DND-41 (cell line): Measurements from ENCODE around the gene MGAM2.

Source experiments
- EZH2 ChIP-seq: IDR thresholded peaks from 3 replicates; pipeline ENCODE4 v1.6.1; 2012; ENCODE audit warnings: borderline replicate concordance, low read depth, mild to moderate bottlenecking, moderate library complexity, low read length, inconsistent platforms; ENCODE audit not compliant: severe bottlenecking
- TF ChIP-seq, protein P1 (sequence below): IDR thresholded peaks from 2 replicates; pipeline ENCODE4 v1.5.1; 2012; ENCODE audit warnings: borderline replicate concordance, low read length, moderate library complexity, mild to moderate bottlenecking; ENCODE audit not compliant: poor library complexity, severe bottlenecking; ENCODE audit errors: extremely low read depth

DNA sequence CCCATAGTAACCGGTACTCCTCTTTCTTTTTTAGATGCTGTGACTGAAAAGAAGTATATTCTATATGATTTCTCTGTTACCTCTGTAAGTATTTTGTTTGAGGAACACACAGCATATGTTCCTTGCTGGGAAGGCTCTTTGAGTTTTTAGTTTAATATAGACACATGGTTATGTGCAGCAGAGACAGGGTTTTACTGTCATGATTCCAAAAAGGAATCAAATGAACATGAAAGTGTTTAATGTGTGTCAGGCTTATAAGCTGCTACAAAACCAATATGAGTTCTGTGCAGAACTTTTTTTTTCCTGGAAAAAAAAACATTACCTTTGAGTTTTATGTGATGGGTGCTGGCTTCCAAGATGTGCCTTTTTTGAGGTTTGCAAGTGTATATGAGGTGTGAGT lies 50.4 kb downstream of the MGAM2 start:
- TF ChIP-seq, protein P1, sequence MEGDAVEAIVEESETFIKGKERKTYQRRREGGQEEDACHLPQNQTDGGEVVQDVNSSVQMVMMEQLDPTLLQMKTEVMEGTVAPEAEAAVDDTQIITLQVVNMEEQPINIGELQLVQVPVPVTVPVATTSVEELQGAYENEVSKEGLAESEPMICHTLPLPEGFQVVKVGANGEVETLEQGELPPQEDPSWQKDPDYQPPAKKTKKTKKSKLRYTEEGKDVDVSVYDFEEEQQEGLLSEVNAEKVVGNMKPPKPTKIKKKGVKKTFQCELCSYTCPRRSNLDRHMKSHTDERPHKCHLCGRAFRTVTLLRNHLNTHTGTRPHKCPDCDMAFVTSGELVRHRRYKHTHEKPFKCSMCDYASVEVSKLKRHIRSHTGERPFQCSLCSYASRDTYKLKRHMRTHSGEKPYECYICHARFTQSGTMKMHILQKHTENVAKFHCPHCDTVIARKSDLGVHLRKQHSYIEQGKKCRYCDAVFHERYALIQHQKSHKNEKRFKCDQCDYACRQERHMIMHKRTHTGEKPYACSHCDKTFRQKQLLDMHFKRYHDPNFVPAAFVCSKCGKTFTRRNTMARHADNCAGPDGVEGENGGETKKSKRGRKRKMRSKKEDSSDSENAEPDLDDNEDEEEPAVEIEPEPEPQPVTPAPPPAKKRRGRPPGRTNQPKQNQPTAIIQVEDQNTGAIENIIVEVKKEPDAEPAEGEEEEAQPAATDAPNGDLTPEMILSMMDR, result no peak
- no peak for TF ChIP-seq EZH2
